Measurements from ENCODE around the gene IQSEC1. TPM values are rescaled to one million over a fixed set of nuclear protein-coding genes. Genes with fewer than 3 reads are reported as not detected.

IQSEC1 gene
- total and polyA plus RNA-seq, 9 of the 15 experiments (the other 6 are each of a cell fraction or from before 2014, with no cell fraction given) = 0.56 to 39.0 (median 6.8) TPM

GRCh38 chr3:13053893-13054292 is 19.3 kb downstream of the IQSEC1 start:
- DNase-seq (ENCODE audit: extremely low read depth in 1 of 4, low spot score in 3 of 4) = no peak
- no peak for TF ChIP-seq ZFP1 (CRISPR knock-in tag; IDR thresholded peaks at IDR 0.05)
- no peak for TF ChIP-seq ELF1 (tag; IDR thresholded peaks at IDR 0.05)
- no peak for TF ChIP-seq FOS (IDR thresholded peaks at IDR 0.05; ENCODE audit: extremely low read depth, insufficient read length)
- TF ChIP-seq MCM7 (IDR thresholded peaks at IDR 0.05) = no peak
- no peak for TF ChIP-seq PML (IDR thresholded peaks at IDR 0.05; ENCODE audit: low read length)
- no peak for TF ChIP-seq MTA2 (IDR thresholded peaks at IDR 0.05; ENCODE audit: low read depth)
- no peak for TF ChIP-seq MEIS2 (IDR thresholded peaks at IDR 0.05; ENCODE audit: partially characterized antibody)
- TF ChIP-seq ZBTB8A (IDR thresholded peaks at IDR 0.05; ENCODE audit: partially characterized antibody) = no peak
- TF ChIP-seq YY1 (IDR thresholded peaks at IDR 0.05; ENCODE audit: borderline replicate concordance in 1 of 3, control insufficient read depth in 1 of 3, extremely low read depth in 1 of 3, insufficient read depth in 3 of 3, insufficient read length in 1 of 3, insufficient replicate concordance in 2 of 3, low read depth in 1 of 3, low read length in 2 of 3) = no peak
- TF ChIP-seq BRD9 (IDR thresholded peaks at IDR 0.05; ENCODE audit: low read depth, partially characterized antibody) = no peak
- no peak for ATAC-seq
- no TSS peak for BruUV-seq (replicated peaks)
- Histone ChIP-seq H3K9ac (ENCODE audit: insufficient read depth in 1 of 2, low read depth in 2 of 2, low read length in 2 of 2) (no peak overlapping the region), H3K27ac (ENCODE audit: extremely low read depth, low read depth, low read length) (no peak overlapping the region), H3K9me1 (ENCODE audit: control insufficient read depth, insufficient read depth, low read length) (no peaks in the 10 kb centered on the region), H2AFZ (ENCODE audit: low read depth, low read length) (no peak overlapping the region), H3K36me3 (ENCODE audit: control insufficient read depth, insufficient read depth, low read length) (no peaks in the 10 kb centered on the region), H3K9me3 (replicated peaks; ENCODE audit: control insufficient read depth, insufficient read depth, low read depth, low read length) (no peaks in the 10 kb centered on the region), H4K20me1 (replicated peaks; ENCODE audit: control insufficient read depth, insufficient read depth, low read length) (peaks cover 27% of the 10 kb centered on the region), H3K79me2 (ENCODE audit: control insufficient read depth, insufficient read depth, low read length) (no peaks in the 10 kb centered on the region), H3K27me3 (ENCODE audit: control insufficient read depth in 2 of 2, insufficient read depth in 2 of 2, low read length in 2 of 2) (peaks cover 41 to 79% of the 10 kb centered on the region in 2 experiments), H3K4me3 (no peak overlapping the region), H3K4me1 (replicated peaks in 1 of 2; ENCODE audit: control insufficient read depth in 2 of 2, insufficient read depth in 2 of 2, low read length in 2 of 2) (peaks cover 0 to 8% of the 10 kb centered on the region in 2 experiments; a peak in 2 of 5 replicates), H3K4me2 (ENCODE audit: insufficient read depth, low read length) (no peak overlapping the region)
- in situ Hi-C loops (cut with MboI) (no loop called here), intact Hi-C loops (cut with micrococcal nuclease) (no loop called here)
- ChIA-PET CTCF (ENCODE audit: low intra/inter-chr PET ratio) (no interaction called here), POLR2A (interaction anchor here (0.6 to 1.0 kb wide), 4 partner anchors 10 to 234 kb away, joined by 3 to 4 read pairs (median 3); no protein-coding TSS in a partner anchor)
- no peak for FAIRE-seq
- WGBS (ENCODE audit: insufficient coverage, low coverage, missing lambda C conversion rate) = 6% methylated on average over 12 of the region's 12 CpGs
